Liver (tissue), 3 donors: ENCODE results near the gene B3GALNT1.

Experiments used
- CTCF ChIP-seq: fragments of 150-350 bp; IDR thresholded peaks from 2 replicates; pipeline ENCODE4 v1.5.1; 2017; ENCODE audit warnings: improper control_type of control experiment, low read depth, low read length; ENCODE audit not compliant: missing input control
- FOXA1 ChIP-seq: IDR thresholded peaks from 2 replicates; pipeline ENCODE4 v1.6.1; 2016; ENCODE audit warnings: antibody characterized with exemption
- GABPA ChIP-seq, 2 donors: IDR thresholded peaks in 1 of 2; conservative IDR thresholded peaks in 1 of 2; 2 replicates each; pipeline ENCODE4 v1.6.1; 2016; ENCODE audit warnings: antibody characterized with exemption in 2 of 2, mild to moderate bottlenecking in 1 of 2, moderate library complexity in 1 of 2
- HNF4G ChIP-seq: IDR thresholded peaks from 2 replicates; pipeline ENCODE4 v1.6.1; 2016; ENCODE audit warnings: antibody characterized with exemption
- JUND ChIP-seq, 2 donors: IDR thresholded peaks; 2 replicates each; pipeline ENCODE4 v1.6.1; 2016; ENCODE audit warnings: antibody characterized with exemption in 2 of 2
- MAX ChIP-seq: IDR thresholded peaks from 2 replicates; pipeline ENCODE4 v1.6.1; 2016; ENCODE audit warnings: antibody characterized with exemption
- RAD21 ChIP-seq, 2 donors: IDR thresholded peaks; 2 replicates each; pipeline ENCODE4 v1.6.1; 2016; ENCODE audit warnings: antibody characterized with exemption in 2 of 2, mild to moderate bottlenecking in 2 of 2
- REST ChIP-seq: IDR thresholded peaks from 2 replicates; pipeline ENCODE4 v1.6.1; 2016; ENCODE audit warnings: antibody characterized with exemption, mild to moderate bottlenecking
- RXRA ChIP-seq, 2 donors: IDR thresholded peaks; 2 replicates each; pipeline ENCODE4 v1.6.1; 2017 to 2018; ENCODE audit warnings: antibody characterized with exemption in 2 of 2, mild to moderate bottlenecking in 1 of 2
- TAF1 ChIP-seq: conservative IDR thresholded peaks from 2 replicates; pipeline ENCODE4 v1.6.1; 2016; ENCODE audit warnings: antibody characterized with exemption, mild to moderate bottlenecking
- YY1 ChIP-seq: IDR thresholded peaks from 2 replicates; pipeline ENCODE4 v1.6.1; 2016; ENCODE audit warnings: antibody characterized with exemption, mild to moderate bottlenecking
- donor health status: healthy.
- donor health status: healthy.

- no peak for TF ChIP-seq JUND (IDR thresholded peaks at IDR 0.05)
- TF ChIP-seq CTCF, result no peak
- TF ChIP-seq TAF1, result no peak
- TF ChIP-seq YY1, result no peak
- TF ChIP-seq HNF4G, result no peak
- TF ChIP-seq RXRA (IDR thresholded peaks at IDR 0.05), result no peak
- no peak for TF ChIP-seq GABPA (IDR thresholded peaks at IDR 0.05 in 1 of 2, conservative IDR thresholded peaks at IDR 0.05 in 1 of 2)
- no peak for TF ChIP-seq RAD21 (IDR thresholded peaks at IDR 0.05)
- TF ChIP-seq MAX, result no peak
- TF ChIP-seq REST, result no peak
- no peak for TF ChIP-seq FOXA1
Observed at GRCh38 chr3:161083131-161083530, 22.0 kb downstream of the B3GALNT1 start.
